Measurements from ENCODE around the gene PRLR.

PRLR gene

GRCh38 chr5:35159370-35159742, 70.9 kb downstream of the PRLR start:
- TF ChIP-seq CEBPB (IDR thresholded peaks at IDR 0.05) (no peak), YY1 (IDR thresholded peaks at IDR 0.05; ENCODE audit: low read depth) (no peak), EP300 (IDR thresholded peaks at IDR 0.05; ENCODE audit: borderline replicate concordance) (no peak), EGR1 (IDR thresholded peaks at IDR 0.05) (no peak), NFIC (IDR thresholded peaks at IDR 0.05) (no peak), USF1 (IDR thresholded peaks at IDR 0.05) (no peak), TEAD4 (IDR thresholded peaks at IDR 0.05) (no peak), REST (IDR thresholded peaks at IDR 0.05; ENCODE audit: low read depth) (no peak), TCF12 (IDR thresholded peaks at IDR 0.05; ENCODE audit: low read depth) (no peak), TAF1 (IDR thresholded peaks at IDR 0.05; ENCODE audit: low read depth) (no peak), ZBTB7A (IDR thresholded peaks at IDR 0.05; ENCODE audit: low read depth) (no peak), CREB1 (IDR thresholded peaks at IDR 0.05; ENCODE audit: low read depth) (no peak)

- TF ChIP-seq YY1 (IDR thresholded peaks at IDR 0.05; ENCODE audit: low read depth) (no peak), MAX (IDR thresholded peaks at IDR 0.05) (no peak), NFIC (IDR thresholded peaks at IDR 0.05) (no peak)
Observed at GRCh38 chr5:35158622-35159369, 71.5 kb downstream of the PRLR start.

GRCh38 chr5:35158204-35158603, 72.1 kb downstream of the PRLR start:
- no peak for TF ChIP-seq MAX (IDR thresholded peaks at IDR 0.05)
- TF ChIP-seq TAF1 (IDR thresholded peaks at IDR 0.05; ENCODE audit: low read depth) = no peak
- no peak for TF ChIP-seq ZBTB7A (IDR thresholded peaks at IDR 0.05; ENCODE audit: low read depth)
- TF ChIP-seq USF1 (IDR thresholded peaks at IDR 0.05) = no peak
- TF ChIP-seq CREB1 (IDR thresholded peaks at IDR 0.05; ENCODE audit: low read depth) = no peak
- no peak for TF ChIP-seq NFIC (IDR thresholded peaks at IDR 0.05)

- no peak for TF ChIP-seq RAD21 (IDR thresholded peaks at IDR 0.05; ENCODE audit: low read depth)
- no peak for TF ChIP-seq REST (IDR thresholded peaks at IDR 0.05; ENCODE audit: low read depth)
- TF ChIP-seq MAX (IDR thresholded peaks at IDR 0.05) = no peak
- TF ChIP-seq FOXM1 (IDR thresholded peaks at IDR 0.05; ENCODE audit: borderline replicate concordance, low read depth) = no peak
- TF ChIP-seq CREB1 (IDR thresholded peaks at IDR 0.05; ENCODE audit: low read depth) = no peak
- TF ChIP-seq EGR1 (IDR thresholded peaks at IDR 0.05) = no peak
- no peak for TF ChIP-seq YY1 (IDR thresholded peaks at IDR 0.05; ENCODE audit: low read depth)
- TF ChIP-seq CEBPB (IDR thresholded peaks at IDR 0.05) = no peak
- TF ChIP-seq EP300 (IDR thresholded peaks at IDR 0.05; ENCODE audit: borderline replicate concordance) = no peak
- no peak for TF ChIP-seq NFIC (IDR thresholded peaks at IDR 0.05)
- no peak for TF ChIP-seq TCF12 (IDR thresholded peaks at IDR 0.05; ENCODE audit: low read depth)
Observed at GRCh38 chr5:35153375-35153932, 76.8 kb downstream of the PRLR start.

- TF ChIP-seq EGR1 (IDR thresholded peaks at IDR 0.05) (no peak), TAF1 (IDR thresholded peaks at IDR 0.05; ENCODE audit: low read depth) (no peak), MAX (IDR thresholded peaks at IDR 0.05) (no peak), TCF12 (IDR thresholded peaks at IDR 0.05; ENCODE audit: low read depth) (no peak), YY1 (IDR thresholded peaks at IDR 0.05; ENCODE audit: low read depth) (no peak), RAD21 (IDR thresholded peaks at IDR 0.05; ENCODE audit: low read depth) (no peak), EP300 (IDR thresholded peaks at IDR 0.05; ENCODE audit: borderline replicate concordance) (no peak), REST (IDR thresholded peaks at IDR 0.05; ENCODE audit: low read depth) (no peak)
Observed at GRCh38 chr5:35152733-35153132, 77.6 kb downstream of the PRLR start.

All from Ishikawa (cell line).